Right lobe of liver (tissue), 6 donors: ENCODE results near the gene IFT52. TPM values are rescaled to one million over a fixed set of nuclear protein-coding genes. Genes with fewer than 3 reads are reported as not detected.
"Not testable (repeated sequence)": the region's sequence is repeated elsewhere in the genome, so short reads cannot be mapped to it uniquely, and the experiment has no call there.

Experiments
- ATAC-seq, 4 donors: fragments of 200-7000 bp; cut with Tn5 transposase; one replicate each; pipeline ENCODE4 v1.9.1; 2020; ENCODE audit warnings: mild to moderate bottlenecking in 4 of 4, moderate library complexity in 4 of 4
- DNase-seq, 3 donors: peaks; one replicate each; pipeline ENCODE4 v3.0.0-alpha.2; 2020
- H3K27ac ChIP-seq, 3 donors: fragments of 200-600 bp; one replicate each; pipeline ENCODE4 v1.8.0; 2022
- H3K27me3 ChIP-seq, 2 donors: fragments of 200-600 bp; one replicate each; pipeline ENCODE4 v1.8.0; 2022
- H3K36me3 ChIP-seq, 4 donors: fragments of 200-600 bp; sonication (generic) in 1 of 4; one replicate each; pipeline versions ENCODE4 v1.5.1 to v1.8.0; 2017 to 2022; ENCODE audit warnings: control low read depth in 1 of 4
- H3K4me1 ChIP-seq, 4 donors: fragments of 200-600 bp; sonication (generic) in 1 of 4; one replicate each; pipeline versions ENCODE4 v1.5.1 to v1.8.0; 2017 to 2022; ENCODE audit warnings: control low read depth in 1 of 4
- H3K4me3 ChIP-seq, 3 donors: fragments of 200-600 bp; one replicate each; pipeline ENCODE4 v1.8.0; 2022
- H3K9me3 ChIP-seq, 4 donors: fragments of 200-600 bp; sonication (generic) in 1 of 4; one replicate each; pipeline versions ENCODE4 v1.5.1 to v1.8.0; 2017 to 2022; ENCODE audit warnings: control low read depth in 1 of 4
- CTCF ChIP-seq, 4 donors: fragments of 200-600 bp in 3 of 4; fragments of 450-650 bp in 1 of 4; IDR thresholded peaks; one replicate each; pipeline versions ENCODE4 v1.5.1 to v1.8.0; 2016 to 2022; ENCODE audit warnings: antibody characterized with exemption in 4 of 4, mild to moderate bottlenecking in 2 of 4
- POLR2A ChIP-seq: fragments of 450-650 bp; IDR thresholded peaks from one replicate; pipeline ENCODE4 v1.6.1; 2017; ENCODE audit warnings: antibody characterized with exemption, mild to moderate bottlenecking
- WGBS: methylation state at CpG from one replicate; pipeline ENCODE4 v1.1.6; 2018; ENCODE audit warnings: low coverage, low lambda C conversion rate; ENCODE audit not compliant: insufficient coverage; ENCODE audit errors: missing lambda C conversion rate; 5-methylcytosine and 5-hydroxymethylcytosine counted together
- intact Hi-C, 2 donors: fragments of 100-400 bp; cut with DNase I; formaldehyde crosslinking; loops; one replicate each; pipeline versions ENCODE4 v1.11.2 to v1.14.1; 2022
- total RNA-seq, 6 experiments: library from RNA; depleted of rRNA in 2 of 6; stranded (reverse); fragments of >200 nt in 2 of 6; fragmentation: NEBNext Ultra II Directional in 3 of 6; extraction: Animal tissue kit (Norgen Biotek cat#: 25700) in 3 of 6; gene quantifications; one replicate each; pipeline versions ENCODE4 v1.1.0 to v1.2.4, GENCODE V29; 2016 to 2023
- donor health status: DM: no; HTN: yes; CAD: no.
- donor health status: DM: no; HTN: no; CAD: no.
- donor health status: DM: no; HTN: no; CAD: no.
- donor health status: DM: no; HTN: yes; CAD: no.
- donor health status: DM: no; HTN: yes; CAD: no.

The IFT52 gene
- total RNA-seq, 6 experiments from 2014 or later: 3.4 to 6.0 (median 4.1) TPM

- WGBS: 44% methylated on average over 1 of the region's 1 CpG
- DNase-seq (no peak), ATAC-seq (no peak)
- Histone ChIP-seq H3K36me3 (peaks cover 0 to 20% (median 7%) of the 10 kb centered on the region in 4 donors), H3K9me3 (no peaks in the 10 kb centered on the region), H3K27me3 (no peaks in the 10 kb centered on the region), H3K4me1 (no peaks in the 10 kb centered on the region), H3K4me3 (no peak overlapping the region), H3K27ac (no peak overlapping the region)
- intact Hi-C loops: no loop called here
- TF ChIP-seq CTCF (IDR thresholded peaks at IDR 0.05): no peak
- no peak for TF ChIP-seq POLR2A
These were observed 12.4 kb downstream of the IFT52 start for GRCh38 chr20:43603124-43603523.

- ATAC-seq (no peak), DNase-seq (no peak)
- Histone ChIP-seq H3K27me3 (no peaks in the 10 kb centered on the region), H3K4me3 (no peak overlapping the region), H3K36me3 (peaks cover 0 to 20% (median 7%) of the 10 kb centered on the region in 4 donors), H3K9me3 (no peaks in the 10 kb centered on the region), H3K4me1 (no peaks in the 10 kb centered on the region), H3K27ac (no peak overlapping the region)
- WGBS: 95% methylated on average over 9 of the region's 9 CpGs
- intact Hi-C loops: no loop called here
- TF ChIP-seq CTCF (IDR thresholded peaks at IDR 0.05) (no peak), POLR2A (no peak)
These were observed 15.0 kb downstream of the IFT52 start for GRCh38 chr20:43605715-43606114.

- H3K36me3 ChIP-seq: peaks cover 0 to 20% (median 7%) of the 10 kb centered on the region in 4 donors
- WGBS: 100% methylated on average over 2 of the region's 30 CpGs
- DNase-seq: not testable (repeated sequence)
These were observed 16.5 kb downstream of the IFT52 start for GRCh38 chr20:43607278-43607677.

GRCh38 chr20:43631598-43631997 is 40.9 kb downstream of the IFT52 start:
- intact Hi-C loops: no loop called here
- no peak overlapping the region for H3K27ac ChIP-seq
- H3K9me3 ChIP-seq: no peaks in the 10 kb centered on the region
- no peak for DNase-seq
- no peaks in the 10 kb centered on the region for H3K27me3 ChIP-seq
- no peak for TF ChIP-seq POLR2A
- TF ChIP-seq CTCF (IDR thresholded peaks at IDR 0.05): no peak
- ATAC-seq: no peak
- no peaks in the 10 kb centered on the region for H3K4me1 ChIP-seq
- peaks cover 0 to 5% (median 0%) of the 10 kb centered on the region in 4 donors for H3K36me3 ChIP-seq
- H3K4me3 ChIP-seq: no peak overlapping the region
- 100% methylated on average over 8 of the region's 8 CpGs for WGBS

More at GRCh38 chr20:43607278-43607677, 16.5 kb downstream of the IFT52 start:
- H3K27ac ChIP-seq, ATAC-seq, H3K4me1 ChIP-seq, H3K4me3 ChIP-seq, intact Hi-C loops, H3K9me3 ChIP-seq, H3K27me3 ChIP-seq: not testable (repeated sequence)

DNA sequence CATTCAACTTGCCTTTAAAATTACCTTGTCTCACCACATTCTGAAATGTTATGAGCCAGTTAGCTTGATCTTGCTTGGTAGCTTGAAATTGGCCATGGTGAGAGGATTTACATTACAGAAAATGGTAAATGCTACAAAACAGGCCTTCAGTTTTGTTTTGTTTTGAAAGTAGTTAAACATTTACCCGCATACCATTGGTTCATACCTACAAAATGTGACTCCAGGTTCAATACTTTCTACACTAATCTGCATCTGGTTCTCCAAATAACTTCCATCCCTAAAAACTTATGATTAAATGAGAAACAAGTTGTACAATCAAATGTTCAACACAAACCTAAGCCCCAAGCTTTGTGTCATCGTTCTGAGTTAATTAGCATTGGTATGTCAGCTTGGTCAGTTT is 45.7 kb downstream of the IFT52 start:
- WGBS: 72% methylated on average over 2 of the region's 2 CpGs
- intact Hi-C loops: no loop called here
- Histone ChIP-seq H3K27ac (no peak overlapping the region), H3K9me3 (no peaks in the 10 kb centered on the region), H3K4me3 (no peak overlapping the region), H3K27me3 (no peaks in the 10 kb centered on the region), H3K36me3 (peaks cover 0 to 12% (median 0%) of the 10 kb centered on the region in 4 donors), H3K4me1 (no peaks in the 10 kb centered on the region)
- DNase-seq (no peak), ATAC-seq (peak in 1 of 4 donors; percentile 37)
- TF ChIP-seq CTCF (IDR thresholded peaks at IDR 0.05) (no peak), POLR2A (no peak)
